ENCODE data around the gene IQCB1. TPM values are rescaled to one million over a fixed set of nuclear protein-coding genes. Genes with fewer than 3 reads are reported as not detected.

IQCB1 gene
- total RNA-seq, 1 experiment from 2014 or later = 49.5 TPM

DNA sequence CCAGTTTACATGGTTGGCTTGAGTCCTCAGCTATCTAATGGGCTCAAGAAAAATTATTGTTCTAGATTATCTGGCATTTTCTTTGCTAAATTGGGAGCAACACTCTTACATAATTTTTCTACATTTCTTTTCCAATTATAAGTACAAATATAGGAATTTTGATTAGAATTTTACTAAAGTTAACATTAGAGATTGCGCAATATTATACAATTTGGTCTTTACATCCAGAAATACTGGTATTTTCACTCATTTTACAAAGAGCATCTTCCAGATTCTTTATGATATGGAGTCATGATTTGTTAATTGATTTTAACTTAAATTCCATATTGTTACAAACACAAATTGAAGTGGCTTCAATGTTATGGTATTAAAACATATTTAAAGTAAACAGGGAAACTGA, 65.6 kb downstream of the IQCB1 start:
- Histone ChIP-seq H3K36me3 (ENCODE audit: insufficient read depth, low read length, poor library complexity, severe bottlenecking) (peaks cover 27% of the 10 kb centered on the region), H3K4me3 (ENCODE audit: low read depth, low read length, poor library complexity, severe bottlenecking) (no peak overlapping the region), H3K9me3 (ENCODE audit: low read depth, low read length, poor library complexity, severe bottlenecking) (no peaks in the 10 kb centered on the region), H3K27me3 (replicated peaks; ENCODE audit: insufficient read depth, low read depth, low read length, poor library complexity) (no peaks in the 10 kb centered on the region), H3K4me1 (ENCODE audit: insufficient read depth, low read length, poor library complexity, severe bottlenecking) (no peaks in the 10 kb centered on the region), H3K27ac (ENCODE audit: low read depth, low read length, poor library complexity, severe bottlenecking) (no peak overlapping the region)
- ChIA-PET CTCF (no interaction called here), POLR2A (ENCODE audit: low non-redundant PET) (no interaction called here)
- no TSS peak for BruUV-seq (replicated peaks)
- no peak for DNase-seq (ENCODE audit: low spot score)
- intact Hi-C loops (cut with micrococcal nuclease; ENCODE audit: unreplicated experiment) = no loop called here
- no peak for TF ChIP-seq EZH2 (IDR thresholded peaks at IDR 0.05; ENCODE audit: borderline replicate concordance, low read depth, low read length, poor library complexity, severe bottlenecking)
- TF ChIP-seq, protein P1, sequence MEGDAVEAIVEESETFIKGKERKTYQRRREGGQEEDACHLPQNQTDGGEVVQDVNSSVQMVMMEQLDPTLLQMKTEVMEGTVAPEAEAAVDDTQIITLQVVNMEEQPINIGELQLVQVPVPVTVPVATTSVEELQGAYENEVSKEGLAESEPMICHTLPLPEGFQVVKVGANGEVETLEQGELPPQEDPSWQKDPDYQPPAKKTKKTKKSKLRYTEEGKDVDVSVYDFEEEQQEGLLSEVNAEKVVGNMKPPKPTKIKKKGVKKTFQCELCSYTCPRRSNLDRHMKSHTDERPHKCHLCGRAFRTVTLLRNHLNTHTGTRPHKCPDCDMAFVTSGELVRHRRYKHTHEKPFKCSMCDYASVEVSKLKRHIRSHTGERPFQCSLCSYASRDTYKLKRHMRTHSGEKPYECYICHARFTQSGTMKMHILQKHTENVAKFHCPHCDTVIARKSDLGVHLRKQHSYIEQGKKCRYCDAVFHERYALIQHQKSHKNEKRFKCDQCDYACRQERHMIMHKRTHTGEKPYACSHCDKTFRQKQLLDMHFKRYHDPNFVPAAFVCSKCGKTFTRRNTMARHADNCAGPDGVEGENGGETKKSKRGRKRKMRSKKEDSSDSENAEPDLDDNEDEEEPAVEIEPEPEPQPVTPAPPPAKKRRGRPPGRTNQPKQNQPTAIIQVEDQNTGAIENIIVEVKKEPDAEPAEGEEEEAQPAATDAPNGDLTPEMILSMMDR (conservative IDR thresholded peaks at IDR 0.05; ENCODE audit: low read depth, low read length) = no peak

DNA sequence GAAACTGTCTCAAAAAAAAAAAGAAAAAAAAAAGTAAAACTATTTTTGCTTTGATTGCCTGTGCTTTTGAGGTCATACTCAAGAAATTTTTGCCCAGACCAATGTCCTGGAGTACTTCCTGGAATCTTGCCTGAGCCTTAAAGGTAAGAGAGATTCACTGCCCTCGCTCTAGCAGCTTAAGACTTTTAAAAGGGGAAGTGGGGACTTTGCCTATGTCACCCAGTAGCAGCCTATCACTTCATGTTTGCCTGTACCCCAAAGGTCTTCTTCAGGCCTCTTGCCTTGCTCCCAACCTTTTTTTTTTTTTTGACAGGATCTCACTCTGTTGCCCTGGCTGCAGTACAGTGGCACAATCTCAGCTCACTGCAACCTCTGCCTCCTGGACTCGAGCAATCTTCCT, 66.4 kb downstream of the IQCB1 start:
- H3K36me3 ChIP-seq (ENCODE audit: insufficient read depth, low read length, poor library complexity, severe bottlenecking) = peaks cover 24% of the 10 kb centered on the region
- no peaks in the 10 kb centered on the region for H3K4me1 ChIP-seq (ENCODE audit: insufficient read depth, low read length, poor library complexity, severe bottlenecking)
- intact Hi-C loops (cut with micrococcal nuclease; ENCODE audit: unreplicated experiment) = no loop called here
- no peaks in the 10 kb centered on the region for H3K9me3 ChIP-seq (ENCODE audit: low read depth, low read length, poor library complexity, severe bottlenecking)
- H3K4me3 ChIP-seq (ENCODE audit: low read depth, low read length, poor library complexity, severe bottlenecking) = no peak overlapping the region
- no peaks in the 10 kb centered on the region for H3K27me3 ChIP-seq (replicated peaks; ENCODE audit: insufficient read depth, low read depth, low read length, poor library complexity)
- no peak for DNase-seq (ENCODE audit: low spot score)
- ChIA-PET POLR2A (ENCODE audit: low non-redundant PET) (no interaction called here), CTCF (no interaction called here)
- H3K27ac ChIP-seq (ENCODE audit: low read depth, low read length, poor library complexity, severe bottlenecking) = no peak overlapping the region
- TF ChIP-seq, protein P1 (conservative IDR thresholded peaks at IDR 0.05; ENCODE audit: low read depth, low read length) = no peak
- TF ChIP-seq EZH2 (IDR thresholded peaks at IDR 0.05; ENCODE audit: borderline replicate concordance, low read depth, low read length, poor library complexity, severe bottlenecking) = no peak
- BruUV-seq (replicated peaks) = no TSS peak

DNA sequence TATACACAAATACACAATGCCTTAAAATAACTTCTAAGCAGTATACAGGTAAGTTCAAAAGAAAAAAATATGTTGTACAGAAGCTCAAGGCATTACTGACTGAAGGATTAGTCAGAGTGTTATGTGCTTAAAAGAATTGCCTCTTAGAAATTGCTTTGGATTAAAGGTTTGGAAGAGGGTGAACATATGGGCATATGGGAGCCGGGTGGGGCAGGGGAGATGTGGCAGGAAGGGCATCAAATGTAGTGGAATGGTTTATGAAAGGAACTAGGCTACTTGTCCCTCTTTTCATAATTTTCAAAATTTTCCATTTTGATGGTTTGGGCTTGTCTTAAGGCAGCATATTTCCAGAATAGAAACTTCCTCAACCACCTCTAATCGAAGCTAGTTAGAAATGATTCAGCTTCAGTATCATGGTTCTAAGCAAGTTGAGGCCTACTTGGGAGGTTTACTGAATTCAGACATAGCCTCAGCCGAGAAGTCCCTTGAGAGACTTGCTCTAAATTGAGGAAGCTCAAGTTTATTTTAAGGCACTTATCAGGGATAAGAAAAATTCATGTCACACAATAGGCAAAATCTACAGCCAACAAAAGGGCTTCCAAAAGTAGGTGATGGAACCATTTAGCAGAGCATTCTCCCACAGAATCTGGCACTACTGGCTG, 75.2 kb downstream of the IQCB1 start:
- ChIA-PET POLR2A (ENCODE audit: low non-redundant PET) (no interaction called here), CTCF (no interaction called here)
- Histone ChIP-seq H3K4me1 (ENCODE audit: insufficient read depth, low read length, poor library complexity, severe bottlenecking) (peaks cover 8% of the 10 kb centered on the region), H3K36me3 (ENCODE audit: insufficient read depth, low read length, poor library complexity, severe bottlenecking) (no peaks in the 10 kb centered on the region), H3K9me3 (ENCODE audit: low read depth, low read length, poor library complexity, severe bottlenecking) (no peaks in the 10 kb centered on the region), H3K27me3 (replicated peaks; ENCODE audit: insufficient read depth, low read depth, low read length, poor library complexity) (no peaks in the 10 kb centered on the region), H3K27ac (ENCODE audit: low read depth, low read length, poor library complexity, severe bottlenecking) (no peak overlapping the region), H3K4me3 (ENCODE audit: low read depth, low read length, poor library complexity, severe bottlenecking) (no peak overlapping the region)
- DNase-seq (ENCODE audit: low spot score) = no peak
- TF ChIP-seq, protein P1 (conservative IDR thresholded peaks at IDR 0.05; ENCODE audit: low read depth, low read length) = no peak
- no peak for TF ChIP-seq EZH2 (IDR thresholded peaks at IDR 0.05; ENCODE audit: borderline replicate concordance, low read depth, low read length, poor library complexity, severe bottlenecking)
- intact Hi-C loops (cut with micrococcal nuclease; ENCODE audit: unreplicated experiment) = no loop called here
- BruUV-seq (replicated peaks) = no TSS peak

All from A673 (cell line).